ENCODE measurements around the gene ZSCAN9.

ZSCAN9 gene

DNA sequence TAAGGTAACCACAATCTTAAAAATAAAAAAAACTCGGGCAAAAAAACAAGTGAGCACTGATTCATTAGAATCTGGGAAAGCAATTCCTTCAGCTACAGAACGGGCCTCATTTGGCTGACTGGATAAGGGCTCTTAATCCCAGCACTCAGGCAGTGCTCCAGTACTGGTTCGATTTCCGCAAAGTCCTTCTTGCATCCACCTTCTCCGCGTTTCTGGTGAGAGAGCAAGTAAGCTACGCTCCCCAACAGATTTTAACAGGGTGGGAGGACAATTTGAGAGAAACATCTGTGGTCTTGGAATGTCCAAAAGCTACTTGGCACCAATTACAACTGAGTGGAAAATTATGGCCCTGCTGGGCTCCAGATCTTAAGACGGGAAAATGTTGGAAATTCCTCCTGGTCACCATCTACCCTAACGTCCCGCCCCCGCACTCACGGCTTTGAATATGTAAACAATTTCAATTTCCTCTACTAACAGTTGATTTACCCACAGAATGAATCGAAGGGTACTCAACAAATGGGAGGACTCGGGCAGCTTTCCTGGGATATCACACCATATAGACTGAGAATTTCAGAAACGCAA is 18.1 kb upstream of the ZSCAN9 start:
- no peak overlapping the region for H4K91ac ChIP-seq (ENCODE audit: low read depth, low read length, poor library complexity)
- peak overlapping the region; percentile 95 for H2AFZ ChIP-seq (ENCODE audit: low read length)
- H4K8ac ChIP-seq (ENCODE audit: low read depth, low read length): no peak overlapping the region
- H2BK12ac ChIP-seq (ENCODE audit: low read length): no peak overlapping the region
- no peak overlapping the region for H2AK5ac ChIP-seq (ENCODE audit: low read depth, low read length)
- H3K79me1 ChIP-seq (ENCODE audit: low read depth, low read length): no peaks in the 10 kb centered on the region
- peak overlapping the region; percentile 41 for H3K4me2 ChIP-seq (ENCODE audit: insufficient read depth, low read length, poor library complexity, severe bottlenecking)
- H3K23ac ChIP-seq (ENCODE audit: low read depth, low read length, poor library complexity): no peak overlapping the region
- no peak overlapping the region for H3K27ac ChIP-seq (replicated peaks; ENCODE audit: low read length)
- no peak overlapping the region for H2BK15ac ChIP-seq (ENCODE audit: low read length)
- H2BK5ac ChIP-seq (ENCODE audit: low read length): no peak overlapping the region
- peak; percentile 15 for DNase-seq (ENCODE audit: low spot score)
- H3K4ac ChIP-seq (ENCODE audit: low read length): no peak overlapping the region
- peaks cover 7 to 77% (median 44%) of the 10 kb centered on the region in 3 experiments for H3K27me3 ChIP-seq (ENCODE audit: control insufficient read depth in 3 of 3, insufficient read depth in 3 of 3, low read depth in 1 of 3, low read length in 3 of 3)
- H3K9me3 ChIP-seq (replicated peaks in 1 of 2; ENCODE audit: control insufficient read depth in 2 of 2, insufficient read depth in 1 of 2, low read depth in 1 of 2, low read length in 2 of 2): peaks cover 0 to 11% of the 10 kb centered on the region in 2 donors
- no peak overlapping the region for H2BK120ac ChIP-seq (ENCODE audit: low read depth, low read length)
- WGBS, 2 donors (ENCODE audit: extremely low coverage in 2 of 2, insufficient read length in 2 of 2, insufficient replicate concordance in 1 of 2): no CpG with 5 or more reads among the region's 15 CpGs
- peak overlapping the region; percentile 43 to 62 for H3K4me3 ChIP-seq (ENCODE audit: low read length in 2 of 2)
- H3K18ac ChIP-seq (ENCODE audit: low read length): no peak overlapping the region
- H3K4me1 ChIP-seq (ENCODE audit: control insufficient read depth in 2 of 2, insufficient read depth in 1 of 2, low read depth in 1 of 2, low read length in 2 of 2): peaks cover 3 to 8% of the 10 kb centered on the region in 2 donors
- H3K9ac ChIP-seq (ENCODE audit: low read depth, low read length, poor library complexity): no peak overlapping the region
- no peak overlapping the region for H3K14ac ChIP-seq (ENCODE audit: low read length)
- no peaks in the 10 kb centered on the region for H3K36me3 ChIP-seq (replicated peaks in 1 of 2; ENCODE audit: control insufficient read depth in 2 of 2, insufficient read depth in 2 of 2, low read length in 2 of 2)

DNA sequence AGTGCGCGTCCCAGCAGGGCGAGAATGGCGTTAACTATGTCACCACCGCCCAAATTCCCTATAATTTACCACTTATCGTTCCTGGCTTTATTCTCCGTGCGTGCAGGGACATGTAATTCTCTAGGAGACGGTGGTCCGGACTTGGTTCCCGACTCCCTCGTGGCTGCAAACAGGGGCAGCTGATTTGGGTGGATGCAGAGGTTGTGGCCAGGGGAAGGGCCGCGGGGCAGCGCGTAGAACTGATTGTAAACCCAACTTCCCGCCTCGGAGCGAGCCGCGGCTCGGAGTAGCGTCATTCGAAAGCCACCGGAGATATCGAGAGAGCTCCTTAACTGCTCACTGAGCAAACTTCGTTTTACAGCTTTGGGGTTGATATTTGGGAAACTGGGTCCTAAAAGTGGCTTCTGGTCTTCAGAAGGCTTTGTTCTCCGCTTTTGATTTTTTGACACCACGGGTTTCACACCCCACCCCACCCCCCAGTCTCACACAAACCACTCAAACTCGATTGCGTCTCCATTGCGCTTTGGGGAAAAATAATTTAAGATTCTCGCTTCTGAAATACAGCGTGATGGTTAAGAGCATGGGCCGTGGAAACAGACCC is 17.5 kb upstream of the ZSCAN9 start:
- WGBS, 2 donors (ENCODE audit: extremely low coverage in 2 of 2, insufficient read length in 2 of 2, insufficient replicate concordance in 1 of 2): no CpG with 5 or more reads among the region's 35 CpGs
- Histone ChIP-seq H3K9ac (ENCODE audit: low read depth, low read length, poor library complexity) (no peak overlapping the region), H3K27ac (replicated peaks; ENCODE audit: low read length) (no peak overlapping the region), H2AK5ac (ENCODE audit: low read depth, low read length) (no peak overlapping the region), H3K23ac (ENCODE audit: low read depth, low read length, poor library complexity) (no peak overlapping the region), H2BK15ac (ENCODE audit: low read length) (no peak overlapping the region), H4K8ac (ENCODE audit: low read depth, low read length) (no peak overlapping the region), H4K91ac (ENCODE audit: low read depth, low read length, poor library complexity) (no peak overlapping the region), H2BK5ac (ENCODE audit: low read length) (no peak overlapping the region), H2AFZ (ENCODE audit: low read length) (peak overlapping the region; percentile 95), H3K4me1 (ENCODE audit: control insufficient read depth in 2 of 2, insufficient read depth in 1 of 2, low read depth in 1 of 2, low read length in 2 of 2) (peaks cover 3 to 8% of the 10 kb centered on the region in 2 donors), H3K9me3 (replicated peaks in 1 of 2; ENCODE audit: control insufficient read depth in 2 of 2, insufficient read depth in 1 of 2, low read depth in 1 of 2, low read length in 2 of 2) (peaks cover 0 to 11% of the 10 kb centered on the region in 2 donors), H3K79me1 (ENCODE audit: low read depth, low read length) (no peaks in the 10 kb centered on the region), H3K18ac (ENCODE audit: low read length) (no peak overlapping the region), H3K36me3 (replicated peaks in 1 of 2; ENCODE audit: control insufficient read depth in 2 of 2, insufficient read depth in 2 of 2, low read length in 2 of 2) (no peaks in the 10 kb centered on the region), H2BK12ac (ENCODE audit: low read length) (no peak overlapping the region), H3K14ac (ENCODE audit: low read length) (no peak overlapping the region), H3K4me3 (ENCODE audit: low read length in 2 of 2) (peak overlapping the region; percentile 43 to 62), H3K27me3 (ENCODE audit: control insufficient read depth in 3 of 3, insufficient read depth in 3 of 3, low read depth in 1 of 3, low read length in 3 of 3) (peaks cover 7 to 83% (median 50%) of the 10 kb centered on the region in 3 experiments), H3K4ac (ENCODE audit: low read length) (no peak overlapping the region), H2BK120ac (ENCODE audit: low read depth, low read length) (no peak overlapping the region), H3K4me2 (ENCODE audit: insufficient read depth, low read length, poor library complexity, severe bottlenecking) (peak overlapping the region; percentile 66)
- DNase-seq (ENCODE audit: low spot score): peak; percentile 40

DNA sequence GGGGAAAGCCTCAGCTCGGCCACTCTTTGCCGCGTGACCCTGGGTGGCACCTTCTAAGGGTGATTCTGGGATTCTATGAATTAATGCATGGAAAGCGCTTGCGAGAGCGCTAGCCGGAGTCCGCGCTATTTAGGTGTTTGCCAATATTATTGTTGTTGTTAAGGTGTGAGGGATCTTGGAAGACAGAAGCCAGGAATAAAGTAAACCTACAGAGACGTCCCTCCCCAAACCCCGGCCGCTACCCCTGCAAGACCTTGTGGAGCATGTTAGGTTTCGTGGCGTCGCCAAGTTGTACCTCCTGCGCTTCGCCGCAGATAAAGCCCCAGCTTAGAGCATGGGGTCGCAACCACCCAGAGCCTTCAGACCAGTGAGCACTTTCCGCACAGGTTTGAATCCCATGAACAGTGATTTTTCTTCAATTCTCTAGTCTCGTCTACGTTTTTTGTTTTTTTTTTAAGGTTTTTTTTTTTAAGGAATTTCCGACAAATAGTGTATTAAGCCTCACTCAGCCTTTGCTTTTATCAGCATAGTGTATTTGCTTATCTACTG is 16.9 kb upstream of the ZSCAN9 start:
- H4K91ac ChIP-seq (ENCODE audit: low read depth, low read length, poor library complexity): no peak overlapping the region
- no CpG with 5 or more reads among the region's 23 CpGs for WGBS, 2 donors (ENCODE audit: extremely low coverage in 2 of 2, insufficient read length in 2 of 2, insufficient replicate concordance in 1 of 2)
- H2AFZ ChIP-seq (ENCODE audit: low read length): peak overlapping the region; percentile 95
- H2BK120ac ChIP-seq (ENCODE audit: low read depth, low read length): no peak overlapping the region
- peaks cover 0 to 11% of the 10 kb centered on the region in 2 donors for H3K9me3 ChIP-seq (replicated peaks in 1 of 2; ENCODE audit: control insufficient read depth in 2 of 2, insufficient read depth in 1 of 2, low read depth in 1 of 2, low read length in 2 of 2)
- no peak overlapping the region for H3K18ac ChIP-seq (ENCODE audit: low read length)
- H3K27me3 ChIP-seq (ENCODE audit: control insufficient read depth in 3 of 3, insufficient read depth in 3 of 3, low read depth in 1 of 3, low read length in 3 of 3): peaks cover 7 to 88% (median 53%) of the 10 kb centered on the region in 3 experiments
- H2BK12ac ChIP-seq (ENCODE audit: low read length): no peak overlapping the region
- H3K4me2 ChIP-seq (ENCODE audit: insufficient read depth, low read length, poor library complexity, severe bottlenecking): peak overlapping the region; percentile 66
- peaks cover 3 to 10% of the 10 kb centered on the region in 2 donors for H3K4me1 ChIP-seq (ENCODE audit: control insufficient read depth in 2 of 2, insufficient read depth in 1 of 2, low read depth in 1 of 2, low read length in 2 of 2)
- no peak overlapping the region for H2AK5ac ChIP-seq (ENCODE audit: low read depth, low read length)
- H3K27ac ChIP-seq (replicated peaks; ENCODE audit: low read length): no peak overlapping the region
- no peak overlapping the region for H4K8ac ChIP-seq (ENCODE audit: low read depth, low read length)
- H3K4me3 ChIP-seq (ENCODE audit: low read length in 2 of 2): peak overlapping the region; percentile 43 to 55
- H3K79me1 ChIP-seq (ENCODE audit: low read depth, low read length): no peaks in the 10 kb centered on the region
- H3K14ac ChIP-seq (ENCODE audit: low read length): no peak overlapping the region
- peak; percentile 20 for DNase-seq (ENCODE audit: low spot score)
- H2BK15ac ChIP-seq (ENCODE audit: low read length): no peak overlapping the region
- no peak overlapping the region for H3K23ac ChIP-seq (ENCODE audit: low read depth, low read length, poor library complexity)
- H3K4ac ChIP-seq (ENCODE audit: low read length): no peak overlapping the region
- no peaks in the 10 kb centered on the region for H3K36me3 ChIP-seq (replicated peaks in 1 of 2; ENCODE audit: control insufficient read depth in 2 of 2, insufficient read depth in 2 of 2, low read length in 2 of 2)
- H2BK5ac ChIP-seq (ENCODE audit: low read length): no peak overlapping the region
- H3K9ac ChIP-seq (ENCODE audit: low read depth, low read length, poor library complexity): no peak overlapping the region

DNA sequence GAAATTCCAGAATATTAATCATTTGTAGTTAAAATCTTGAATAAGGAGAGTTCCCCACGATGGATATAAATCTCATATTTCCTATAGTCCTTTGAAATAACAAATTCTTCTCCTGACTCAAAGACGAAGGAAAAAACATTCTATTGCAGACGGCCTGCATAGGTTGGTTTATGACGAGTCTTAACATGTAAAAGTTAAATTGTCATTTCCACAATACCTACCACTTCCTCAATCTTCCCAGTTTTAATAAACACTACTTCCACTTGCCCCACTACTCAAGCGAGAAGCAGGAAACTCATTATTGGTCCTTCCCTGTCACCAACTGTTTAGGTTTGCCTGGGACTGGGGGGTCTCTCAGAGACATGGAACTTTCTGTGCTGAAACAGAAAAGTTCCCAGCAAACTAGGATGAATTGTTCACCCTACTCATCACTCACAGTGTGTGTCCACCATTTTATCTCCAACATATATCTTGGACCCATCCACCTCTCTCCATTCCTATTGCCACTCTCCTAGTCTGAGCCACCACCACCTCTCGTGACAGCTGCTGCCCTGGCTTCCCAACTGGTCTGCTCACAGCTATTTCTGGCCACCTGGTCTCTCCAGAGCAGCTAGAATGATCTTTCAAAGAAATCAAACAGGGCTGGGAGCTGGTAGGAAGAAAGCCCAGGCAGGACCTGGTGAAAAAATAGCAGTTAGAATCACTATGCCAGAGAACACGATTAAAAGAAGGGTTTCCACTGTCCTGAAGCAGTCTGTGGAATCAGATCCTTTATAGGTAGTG is 15.1 kb upstream of the ZSCAN9 start:
- H2AFZ ChIP-seq (ENCODE audit: low read length): no peak overlapping the region
- H3K18ac ChIP-seq (ENCODE audit: low read length): no peak overlapping the region
- no peak overlapping the region for H2AK5ac ChIP-seq (ENCODE audit: low read depth, low read length)
- H3K79me1 ChIP-seq (ENCODE audit: low read depth, low read length): no peaks in the 10 kb centered on the region
- no CpG with 5 or more reads among the region's 7 CpGs for WGBS, 2 donors (ENCODE audit: extremely low coverage in 2 of 2, insufficient read length in 2 of 2, insufficient replicate concordance in 1 of 2)
- H2BK120ac ChIP-seq (ENCODE audit: low read depth, low read length): no peak overlapping the region
- H3K9me3 ChIP-seq (replicated peaks in 1 of 2; ENCODE audit: control insufficient read depth in 2 of 2, insufficient read depth in 1 of 2, low read depth in 1 of 2, low read length in 2 of 2): peaks cover 0 to 11% of the 10 kb centered on the region in 2 donors
- H3K36me3 ChIP-seq (replicated peaks in 1 of 2; ENCODE audit: control insufficient read depth in 2 of 2, insufficient read depth in 2 of 2, low read length in 2 of 2): no peaks in the 10 kb centered on the region
- H3K23ac ChIP-seq (ENCODE audit: low read depth, low read length, poor library complexity): no peak overlapping the region
- peaks cover 3 to 10% of the 10 kb centered on the region in 2 donors for H3K4me1 ChIP-seq (ENCODE audit: control insufficient read depth in 2 of 2, insufficient read depth in 1 of 2, low read depth in 1 of 2, low read length in 2 of 2)
- no peak overlapping the region for H4K91ac ChIP-seq (ENCODE audit: low read depth, low read length, poor library complexity)
- no peak overlapping the region for H2BK15ac ChIP-seq (ENCODE audit: low read length)
- DNase-seq (ENCODE audit: low spot score): no peak
- H3K27me3 ChIP-seq (ENCODE audit: control insufficient read depth in 3 of 3, insufficient read depth in 3 of 3, low read depth in 1 of 3, low read length in 3 of 3): peaks cover 7 to 98% (median 53%) of the 10 kb centered on the region in 3 experiments
- H3K9ac ChIP-seq (ENCODE audit: low read depth, low read length, poor library complexity): no peak overlapping the region
- H3K4me3 ChIP-seq (ENCODE audit: low read length in 2 of 2): no peak overlapping the region
- no peak overlapping the region for H4K8ac ChIP-seq (ENCODE audit: low read depth, low read length)
- no peak overlapping the region for H3K27ac ChIP-seq (replicated peaks; ENCODE audit: low read length)
- no peak overlapping the region for H3K4ac ChIP-seq (ENCODE audit: low read length)
- H2BK5ac ChIP-seq (ENCODE audit: low read length): no peak overlapping the region
- no peak overlapping the region for H3K4me2 ChIP-seq (ENCODE audit: insufficient read depth, low read length, poor library complexity, severe bottlenecking)
- no peak overlapping the region for H2BK12ac ChIP-seq (ENCODE audit: low read length)
- no peak overlapping the region for H3K14ac ChIP-seq (ENCODE audit: low read length)

Data from neuronal stem cell (in vitro differentiated cells).